GM12878 (cell line): ENCODE measurements around the gene RAPGEF1. TPM values are rescaled to one million over a fixed set of nuclear protein-coding genes. Genes with fewer than 3 reads are reported as not detected.

Experiments
- ATAC-seq: fragments of 200-7000 bp; cut with Tn5 transposase; 3 replicates; pipeline ENCODE4 v1.9.1; 2020; ENCODE audit warnings: mild to moderate bottlenecking, moderate library complexity
- BruUV-seq: library from RNA; stranded (reverse); fragments of 400-500 nt; replicated peaks from 2 replicates; lab custom pipeline; 2021; lab: Mats Ljungman, UMichigan
- CTCF ChIA-PET: fragments of 300-600 bp; sonication (Branson Sonifier 250); formaldehyde crosslinking; extraction: SDS; loops from one replicate; lab custom pipeline; 2021; ENCODE audit warnings: inconsistent platforms; lab: Yijun Ruan, JAX
- POLR2A ChIA-PET: fragments of 350-600 bp; formaldehyde crosslinking; extraction: SDS; loops from one replicate; lab custom pipeline; 2021; ENCODE audit warnings: inconsistent platforms; lab: Charles Lee
- RAD21 ChIA-PET: fragments of 300-600 bp; sonication (Branson Sonifier 250); formaldehyde crosslinking; loops from one replicate; lab custom pipeline; 2023; ENCODE audit warnings: antibody characterized with exemption; ENCODE audit not compliant: unreplicated experiment; lab: Charles Lee
- SMC1A ChIA-PET: fragments of 300-600 bp; sonication (Branson Sonifier 250); formaldehyde crosslinking; loops from one replicate; lab custom pipeline; 2023; ENCODE audit not compliant: unreplicated experiment, uncharacterized antibody; lab: Charles Lee
- DNase-seq: peaks from one replicate; pipeline ENCODE4 v3.0.0-alpha.2; 2011; ENCODE audit warnings: low read depth, low spot score
- FAIRE-seq: peaks from 3 replicates; lab custom pipeline; 2011; peaks lifted over from hg19 to GRCh38; lab: Jason Lieb, UNC
- H2AFZ ChIP-seq: 2 replicates; pipeline ENCODE4 v1.6.0; 2011; ENCODE audit warnings: low read depth, low read length, control low read depth; ENCODE audit not compliant: control insufficient read depth
- H3K27ac ChIP-seq: 2 replicates; pipeline ENCODE4 v1.5.1; 2011; ENCODE audit warnings: control low read depth; ENCODE audit not compliant: control insufficient read depth, insufficient read depth
- H3K27me3 ChIP-seq, 2 experiments: replicated peaks in 1 of 2; 2 replicates each; pipeline versions ENCODE4 v1.6.0 to v1.6.1; 2011; ENCODE audit warnings: low read length in 1 of 2; ENCODE audit not compliant: control insufficient read depth in 2 of 2, insufficient read depth in 2 of 2
- H3K36me3 ChIP-seq, 2 experiments: 2 replicates each; pipeline ENCODE4 v1.5.1; 2011; ENCODE audit warnings: low read length in 1 of 2; ENCODE audit not compliant: control insufficient read depth in 2 of 2, insufficient read depth in 2 of 2
- H3K4me1 ChIP-seq: 2 replicates; pipeline ENCODE4 v1.6.1; 2011; ENCODE audit warnings: mild to moderate bottlenecking, low read length, moderate library complexity, mixed read lengths; ENCODE audit not compliant: control insufficient read depth, insufficient read depth
- H3K4me2 ChIP-seq: 2 replicates; pipeline ENCODE4 v1.6.0; 2011; ENCODE audit warnings: control low read depth; ENCODE audit not compliant: control insufficient read depth, insufficient read depth
- H3K4me3 ChIP-seq: fragments of 200-600 bp; sonication (generic); 2 replicates; pipeline ENCODE4 v1.5.1; 2016
- H3K79me2 ChIP-seq: 2 replicates; pipeline ENCODE4 v1.6.0; 2011; ENCODE audit warnings: low read length; ENCODE audit not compliant: control insufficient read depth, insufficient read depth
- H3K9ac ChIP-seq: 2 replicates; pipeline ENCODE4 v1.8.0; 2011; ENCODE audit warnings: low read length, control low read depth, mixed read lengths; ENCODE audit not compliant: control insufficient read depth, insufficient read depth
- H3K9me3 ChIP-seq: replicated peaks from 3 replicates; pipeline ENCODE4 v1.5.1; 2011; ENCODE audit warnings: mild to moderate bottlenecking, low read length; ENCODE audit not compliant: control insufficient read depth, insufficient read depth
- H4K20me1 ChIP-seq: 2 replicates; pipeline ENCODE4 v1.6.0; 2011; ENCODE audit not compliant: control insufficient read depth, insufficient read depth
- CREB1 ChIP-seq: IDR thresholded peaks from 2 replicates; pipeline ENCODE4 v1.6.1; 2012; ENCODE audit warnings: low read depth, mild to moderate bottlenecking, inconsistent platforms
- DPF2 ChIP-seq: fragments of 450-650 bp; IDR thresholded peaks from 2 replicates; pipeline ENCODE4 v1.6.1; 2017; ENCODE audit warnings: mild to moderate bottlenecking
- EZH2 ChIP-seq: IDR thresholded peaks from 2 replicates; pipeline ENCODE4 v1.6.1; 2012; ENCODE audit warnings: low read depth, mild to moderate bottlenecking, control low read depth, inconsistent platforms, low read length, borderline replicate concordance; ENCODE audit not compliant: control insufficient read depth
- HSF1 ChIP-seq: fragments of 150-350 bp; IDR thresholded peaks from 2 replicates; pipeline ENCODE4 v1.6.1; 2014; ENCODE audit warnings: mild to moderate bottlenecking, low read depth, low read length
- PBX3 ChIP-seq: IDR thresholded peaks from 2 replicates; pipeline ENCODE4 v1.6.1; 2011; ENCODE audit warnings: mild to moderate bottlenecking, low read depth, low read length, moderate library complexity; ENCODE audit not compliant: insufficient replicate concordance
- SREBF1 ChIP-seq: IDR thresholded peaks from 2 replicates; pipeline ENCODE4 v1.6.1; 2012; ENCODE audit warnings: mild to moderate bottlenecking, low read length
- TCF7 ChIP-seq: IDR thresholded peaks from 2 replicates; pipeline ENCODE4 v1.6.1; 2014; ENCODE audit warnings: antibody characterized with exemption, borderline replicate concordance
- ZBTB40 ChIP-seq: fragments of 450-650 bp; IDR thresholded peaks from 2 replicates; pipeline ENCODE4 v1.6.1; 2016; ENCODE audit warnings: mild to moderate bottlenecking, moderate library complexity, borderline replicate concordance
- WGBS: methylation state at CpG from one replicate; pipeline ENCODE4 v1.1.6; 2016; ENCODE audit warnings: low lambda C conversion rate; ENCODE audit not compliant: insufficient replicate concordance, insufficient coverage; ENCODE audit errors: missing lambda C conversion rate; 5-methylcytosine and 5-hydroxymethylcytosine counted together
- in situ Hi-C: fragments of 300-500 bp; cut with MboI; formaldehyde crosslinking; loops from 9 replicates; pipeline ENCODE4 v1.14.3; 2018; ENCODE audit warnings: mixed read lengths
- intact Hi-C: fragments of 100-400 bp; cut with micrococcal nuclease; formaldehyde crosslinking; loops from one replicate; pipeline ENCODE4 v1.14.2; 2022; ENCODE audit not compliant: unreplicated experiment
- polyA plus RNA-seq, 11 experiments: library from polyadenylated mRNA; depleted of rRNA in 4 of 11; unstranded in 6 of 11; stranded (reverse) in 5 of 11; fragments of >200 nt; fragmentation: Nextera tagmentation in 4 of 11; fragmentation: Illumina TruSeq in 1 of 11; extraction: Ambion mirVana in 4 of 11; extraction: Trizol in 1 of 11; gene quantifications; 1 replicate in 1 of 11; 2 replicates in 10 of 11; pipeline versions ENCODE4 v1.2.1 to v1.2.3, GENCODE V29; 2011 to 2016; ENCODE audit warnings: inconsistent platforms in 2 of 11, missing spikeins in 2 of 11, low read depth in 1 of 11
- total RNA-seq, 4 experiments: library from RNA; depleted of rRNA in 3 of 4; stranded (reverse); fragments of >200 nt in 3 of 4; fragmentation: Illumina TruSeq in 1 of 4; extraction: Trizol in 1 of 4; gene quantifications; 2 replicates each; pipeline versions ENCODE4 v1.2.1 to v1.2.3, GENCODE V29; 2013 to 2021

Gene RAPGEF1
- total and polyA plus RNA-seq, 10 of the 15 experiments (the other 5 are each of a cell fraction or from before 2014, with no cell fraction given) = 0.42 to 113 (median 45.9) TPM

- Histone ChIP-seq H3K4me1 (no peaks in the 10 kb centered on the region), H3K79me2 (no peaks in the 10 kb centered on the region), H3K36me3 (no peaks in the 10 kb centered on the region), H3K4me2 (no peak overlapping the region), H3K4me3 (no peak overlapping the region), H3K27ac (no peak overlapping the region), H2AFZ (no peak overlapping the region), H3K9ac (no peak overlapping the region), H3K9me3 (no peaks in the 10 kb centered on the region), H4K20me1 (no peaks in the 10 kb centered on the region), H3K27me3 (no peaks in the 10 kb centered on the region; a peak in 1 of 4 replicates)
- intact Hi-C loops = no loop called here
- no peak for DNase-seq
- ChIA-PET SMC1A (interaction anchor here (0.9 to 3.2 kb wide), 8 partner anchors 34 to 509 kb away, joined by 3 to 10 read pairs (median 3); no protein-coding TSS in a partner anchor), CTCF (interaction anchor here (0.6 to 5.3 kb wide), 15 partner anchors 9 to 1135 kb away, joined by 3 to 35 read pairs (median 4); no protein-coding TSS in a partner anchor), RAD21 (interaction anchor here (0.6 to 1.5 kb wide), 3 partner anchors 51 to 494 kb away, joined by 3 to 4 read pairs (median 3); no protein-coding TSS in a partner anchor), POLR2A (interaction anchor here (0.6 kb wide), 2 partner anchors 174 to 417 kb away, joined by 3 read pairs; no protein-coding TSS in a partner anchor)
- no TSS peak for BruUV-seq
- ATAC-seq = peak; percentile 49
- in situ Hi-C loops = no loop called here
- no peak for TF ChIP-seq DPF2
- TF ChIP-seq HSF1 = no peak
- TF ChIP-seq CREB1 = no peak
- FAIRE-seq = no peak
- 0% methylated on average over 4 of the region's 4 CpGs for WGBS
Measured at GRCh38 chr9:131759017-131759647, 19.3 kb upstream of the RAPGEF1 start.

GRCh38 chr9:131757549-131757948, 17.7 kb upstream of the RAPGEF1 start:
- intact Hi-C loops (no loop called here), in situ Hi-C loops (no loop called here)
- Histone ChIP-seq H3K9ac (no peak overlapping the region), H3K4me1 (no peaks in the 10 kb centered on the region), H2AFZ (no peak overlapping the region), H3K27ac (no peak overlapping the region), H3K9me3 (no peaks in the 10 kb centered on the region), H3K4me3 (no peak overlapping the region), H4K20me1 (no peaks in the 10 kb centered on the region), H3K36me3 (no peaks in the 10 kb centered on the region), H3K4me2 (no peak overlapping the region), H3K27me3 (no peaks in the 10 kb centered on the region; a peak in 2 of 4 replicates), H3K79me2 (no peaks in the 10 kb centered on the region)
- FAIRE-seq (no peak), ATAC-seq (no peak), DNase-seq (no peak)
- SMC1A ChIA-PET = interaction anchor here (0.7 to 3.2 kb wide), 4 partner anchors 479 to 1455 kb away, joined by 3 to 10 read pairs (median 3); no protein-coding TSS in a partner anchor
- 10% methylated on average over 4 of the region's 4 CpGs for WGBS
- CTCF ChIA-PET = interaction anchor here (0.6 to 5.3 kb wide), 7 partner anchors 47 to 511 kb away, joined by 3 to 35 read pairs (median 7); no protein-coding TSS in a partner anchor
- RAD21 ChIA-PET = interaction anchor here (1.3 kb wide), 1 partner anchor 479 kb away, joined by 4 read pairs; no protein-coding TSS in a partner anchor
- POLR2A ChIA-PET = interaction anchor here (0.7 kb wide), 2 partner anchors 8 to 479 kb away, joined by 3 to 4 read pairs; no protein-coding TSS in a partner anchor
- no TSS peak for BruUV-seq
- TF ChIP-seq EZH2 (no peak), PBX3 (no peak), ZBTB40 (no peak), SREBF1 (no peak), TCF7 (no peak)
